ENCODE results near the gene ULBP3. TPM values are rescaled to one million over a fixed set of nuclear protein-coding genes. Genes with fewer than 3 reads are reported as not detected.

ULBP3 gene
- total RNA-seq, 1 experiment from 2014 or later = 18.4 TPM

- TF ChIP-seq ZNF274 (IDR thresholded peaks at IDR 0.05; ENCODE audit: low read depth, low read length) = no peak
- TF ChIP-seq ATF3 (IDR thresholded peaks at IDR 0.05) = no peak
- no peak for TF ChIP-seq RAD21 (IDR thresholded peaks at IDR 0.05; ENCODE audit: low read depth)
- no peak for TF ChIP-seq ELF1 (IDR thresholded peaks at IDR 0.05; ENCODE audit: borderline replicate concordance, low read depth)
- TF ChIP-seq CEBPB (IDR thresholded peaks at IDR 0.05; ENCODE audit: low read depth) = no peak
- TF ChIP-seq SIN3A (IDR thresholded peaks at IDR 0.05; ENCODE audit: low read depth) = no peak
- TF ChIP-seq MAX (IDR thresholded peaks at IDR 0.05) = no peak
Measured at GRCh38 chr6:150056916-150057315, 12.0 kb downstream of the ULBP3 start (continued).

- POLR2A ChIA-PET = interaction anchor here (1.4 kb wide), 1 partner anchor 13 kb away, joined by 3 read pairs; the partner anchor contains the start of gene ULBP3
- Histone ChIP-seq H3K27ac (ENCODE audit: low read depth, low read length) (no peak overlapping the region), H3K9ac (ENCODE audit: low read length) (no peak overlapping the region), H3K4me1 (ENCODE audit: control insufficient read depth in 1 of 2, insufficient read depth in 2 of 2, low read length in 2 of 2) (no peaks in the 10 kb centered on the region), H2AFZ (ENCODE audit: low read depth, low read length, poor library complexity, severe bottlenecking) (no peak overlapping the region), H3K36me3 (ENCODE audit: control insufficient read depth in 1 of 2, insufficient read depth in 2 of 2, low read length in 2 of 2) (peaks cover 0 to 4% of the 10 kb centered on the region in 2 experiments; a peak in 2 of 4 replicates), H3K79me2 (ENCODE audit: insufficient read depth, low read length) (no peaks in the 10 kb centered on the region), H3K9me3 (ENCODE audit: control insufficient read depth in 1 of 2, insufficient read depth in 1 of 2, low read depth in 1 of 2, low read length in 2 of 2) (no peaks in the 10 kb centered on the region), H3K9me2 (ENCODE audit: insufficient read depth) (no peaks in the 10 kb centered on the region), H4K20me1 (ENCODE audit: insufficient read depth) (no peaks in the 10 kb centered on the region), H3K27me3 (ENCODE audit: insufficient read depth, low read length) (peaks cover 15% of the 10 kb centered on the region; the same call in 1 of the 2 replicates), H3K4me3 (replicated peaks in 1 of 2; ENCODE audit: low read depth in 1 of 2, low read length in 2 of 2) (no peak overlapping the region), H3K4me2 (ENCODE audit: low read length) (no peak overlapping the region)
- RAD21 ChIA-PET (ENCODE audit: low non-redundant PET in 1 of 2, low total read pairs in 2 of 2, uncharacterized antibody in 2 of 2, unreplicated experiment in 2 of 2) = no interaction called here
- no peak for DNase-seq (ENCODE audit: low read depth, low spot score)
- no peak for ATAC-seq
- intact Hi-C loops (cut with micrococcal nuclease) = no loop called here
- CTCF ChIA-PET = interaction anchor here (0.6 kb wide), 1 partner anchor 336 kb away, joined by 3 read pairs; no protein-coding TSS in a partner anchor
- no TSS peak for BruUV-seq (replicated peaks)
- TF ChIP-seq RAD21 (IDR thresholded peaks at IDR 0.05; ENCODE audit: low read depth) (no peak), ZBTB33 (IDR thresholded peaks at IDR 0.05; ENCODE audit: extremely low read depth, insufficient replicate concordance, low read length) (no peak), ZNF274 (IDR thresholded peaks at IDR 0.05; ENCODE audit: low read depth, low read length) (no peak), EGR1 (IDR thresholded peaks at IDR 0.05; ENCODE audit: low read depth) (no peak), YY1 (IDR thresholded peaks at IDR 0.05; ENCODE audit: extremely low read depth, insufficient replicate concordance, low read depth, low read length) (no peak), SRF (IDR thresholded peaks at IDR 0.05; ENCODE audit: low read depth) (no peak), CBX3 (IDR thresholded peaks at IDR 0.05; ENCODE audit: low read depth) (no peak), SIN3A (IDR thresholded peaks at IDR 0.05; ENCODE audit: low read depth) (no peak), POLR2A (IDR thresholded peaks at IDR 0.05; ENCODE audit: borderline replicate concordance, extremely low read depth, insufficient read depth, insufficient read length) (no peak), MAX (IDR thresholded peaks at IDR 0.05) (no peak), ELF1 (IDR thresholded peaks at IDR 0.05; ENCODE audit: borderline replicate concordance, low read depth) (no peak), EZH2 (IDR thresholded peaks at IDR 0.05) (no peak), ZFX (IDR thresholded peaks at IDR 0.05) (no peak), REST (IDR thresholded peaks at IDR 0.05; ENCODE audit: low read depth) (no peak), CEBPB (IDR thresholded peaks at IDR 0.05; ENCODE audit: low read depth) (no peak), SP1 (IDR thresholded peaks at IDR 0.05; ENCODE audit: low read depth) (no peak)
Measured at GRCh38 chr6:150056156-150056555, 12.8 kb downstream of the ULBP3 start.

All from HCT116 (cell line).